ENCODE measurements around the gene KIRREL3. TPM values are rescaled to one million over a fixed set of nuclear protein-coding genes. Genes with fewer than 3 reads are reported as not detected.

The KIRREL3 gene
- total and polyA plus RNA-seq, 2 of the 8 experiments (the other 6 are each of a cell fraction or from before 2014, with no cell fraction given) = 0.29 to 0.32 TPM

GRCh38 chr11:126405374-126405773 lies 595.2 kb downstream of the KIRREL3 start (continued):
- TF ChIP-seq KDM1A (IDR thresholded peaks at IDR 0.05; ENCODE audit: borderline replicate concordance, low read length) (no peak), GABPA (IDR thresholded peaks at IDR 0.05; ENCODE audit: borderline replicate concordance, insufficient read depth, low read length) (no peak), CHD1 (IDR thresholded peaks at IDR 0.05; ENCODE audit: low read depth, low read length) (no peak), CEBPB (IDR thresholded peaks at IDR 0.05; ENCODE audit: low read depth, low read length) (no peak), BCL11A (IDR thresholded peaks at IDR 0.05; ENCODE audit: low read depth in 2 of 2, low read length in 2 of 2) (no peak), MAFK (IDR thresholded peaks at IDR 0.05; ENCODE audit: low read depth, low read length) (no peak), SRF (IDR thresholded peaks at IDR 0.05; ENCODE audit: low read depth, low read length) (no peak), SAP30 (IDR thresholded peaks at IDR 0.05; ENCODE audit: insufficient read depth, insufficient replicate concordance, low read length) (no peak), YY1 (IDR thresholded peaks at IDR 0.05; ENCODE audit: low read depth, low read length) (no peak)

All from H1 (cell line).